GM18951 (cell line): ENCODE data around the gene PLXDC2.

Experiments
- POLR2A ChIP-seq: IDR thresholded peaks from 4 replicates; pipeline ENCODE4 v1.6.1; 2011; ENCODE audit warnings: mild to moderate bottlenecking; ENCODE audit not compliant: insufficient read length, insufficient read depth; ENCODE audit errors: extremely low read depth
- in situ Hi-C: fragments of 300-500 bp; cut with MboI; formaldehyde crosslinking; loops from one replicate; pipeline ENCODE4 v1.12.0; 2022; ENCODE audit warnings: low sequenced_read_pairs, mixed read lengths, inconsistent platforms; ENCODE audit not compliant: unreplicated experiment

PLXDC2 gene

DNA sequence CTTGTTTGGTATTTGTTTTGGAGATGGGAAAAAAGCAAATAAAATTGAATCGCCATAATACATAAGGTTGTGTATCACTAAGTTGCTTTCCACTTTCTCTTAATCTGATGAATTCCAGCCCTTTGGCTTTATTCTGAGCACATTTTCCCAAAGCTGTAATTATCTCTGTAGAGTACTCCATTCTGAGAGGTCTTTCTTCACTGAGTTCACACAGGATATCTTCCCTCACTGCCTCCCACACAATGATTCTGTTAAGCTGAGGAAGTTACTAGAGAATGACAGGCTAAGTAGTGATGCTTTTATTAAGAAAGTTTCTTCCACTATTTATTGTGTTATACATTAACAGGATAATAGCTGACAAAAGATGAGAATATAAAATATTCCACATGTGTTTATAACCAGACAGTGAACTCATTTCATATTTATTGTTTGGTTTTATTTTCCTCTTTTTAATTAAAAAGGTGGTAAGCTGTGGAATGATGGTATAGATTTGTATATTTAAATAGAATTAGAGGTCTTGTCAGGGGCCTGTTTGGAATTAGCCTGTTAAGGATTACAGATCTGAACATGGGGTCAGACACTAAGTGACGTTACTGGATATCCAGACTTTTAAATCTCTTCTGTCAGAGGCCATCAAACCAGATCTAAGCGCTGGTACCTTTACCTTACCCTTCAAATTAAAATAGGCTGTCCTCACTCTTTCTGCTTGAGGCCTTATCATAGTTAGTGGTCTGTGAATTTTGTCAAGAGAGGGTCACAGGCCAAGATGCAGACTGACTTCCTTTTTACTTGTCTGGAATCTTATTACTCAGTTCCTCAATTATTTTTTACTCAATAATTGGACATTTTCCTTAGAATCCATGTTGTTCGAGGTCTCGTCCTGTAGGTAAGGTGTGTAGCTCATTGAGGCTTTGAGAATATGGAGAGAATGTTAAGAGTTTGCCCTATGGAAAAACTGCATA, 8.4 kb downstream of the PLXDC2 start:
- no peak for TF ChIP-seq POLR2A
- in situ Hi-C loops: no loop called here

DNA sequence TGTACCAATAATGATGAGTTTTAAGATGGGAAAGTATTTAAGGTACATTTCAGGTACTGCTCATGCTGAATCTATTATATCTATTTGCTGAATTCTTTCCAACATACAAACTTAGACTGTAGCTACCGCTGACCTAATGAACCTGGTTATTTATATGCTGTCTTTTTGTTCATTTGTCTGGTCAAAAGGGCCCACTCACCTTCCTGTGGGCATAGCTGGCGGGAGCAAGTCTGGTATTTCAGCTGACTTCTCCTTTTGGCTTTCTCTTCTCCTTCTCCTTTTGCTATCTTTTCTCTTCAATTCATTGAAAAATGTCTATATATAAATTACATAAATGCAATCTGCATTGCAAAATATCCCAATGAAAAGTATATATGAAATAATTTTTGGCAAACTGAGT, 9.5 kb downstream of the PLXDC2 start:
- TF ChIP-seq POLR2A: no peak
- in situ Hi-C loops: no loop called here

DNA sequence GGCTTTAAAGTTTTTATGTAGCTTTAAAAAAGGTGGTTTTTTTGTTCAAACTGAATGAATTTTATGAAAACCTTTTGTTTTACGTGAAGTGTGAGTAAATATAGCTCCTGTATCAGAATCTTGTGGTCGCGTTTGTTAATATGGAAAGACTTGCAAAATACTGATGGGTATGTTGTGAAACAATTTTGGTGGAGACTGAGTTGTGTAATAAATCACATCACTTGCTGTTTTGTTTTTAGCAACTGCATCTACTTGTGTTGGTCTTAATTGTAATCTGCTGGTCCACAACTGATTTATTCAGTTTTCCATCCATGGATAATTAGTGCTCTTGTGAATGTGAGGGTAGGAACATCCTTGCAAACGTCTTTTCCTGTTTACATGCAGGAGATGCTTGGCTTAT, 10.5 kb downstream of the PLXDC2 start:
- no peak for TF ChIP-seq POLR2A
- in situ Hi-C loops: no loop called here

DNA sequence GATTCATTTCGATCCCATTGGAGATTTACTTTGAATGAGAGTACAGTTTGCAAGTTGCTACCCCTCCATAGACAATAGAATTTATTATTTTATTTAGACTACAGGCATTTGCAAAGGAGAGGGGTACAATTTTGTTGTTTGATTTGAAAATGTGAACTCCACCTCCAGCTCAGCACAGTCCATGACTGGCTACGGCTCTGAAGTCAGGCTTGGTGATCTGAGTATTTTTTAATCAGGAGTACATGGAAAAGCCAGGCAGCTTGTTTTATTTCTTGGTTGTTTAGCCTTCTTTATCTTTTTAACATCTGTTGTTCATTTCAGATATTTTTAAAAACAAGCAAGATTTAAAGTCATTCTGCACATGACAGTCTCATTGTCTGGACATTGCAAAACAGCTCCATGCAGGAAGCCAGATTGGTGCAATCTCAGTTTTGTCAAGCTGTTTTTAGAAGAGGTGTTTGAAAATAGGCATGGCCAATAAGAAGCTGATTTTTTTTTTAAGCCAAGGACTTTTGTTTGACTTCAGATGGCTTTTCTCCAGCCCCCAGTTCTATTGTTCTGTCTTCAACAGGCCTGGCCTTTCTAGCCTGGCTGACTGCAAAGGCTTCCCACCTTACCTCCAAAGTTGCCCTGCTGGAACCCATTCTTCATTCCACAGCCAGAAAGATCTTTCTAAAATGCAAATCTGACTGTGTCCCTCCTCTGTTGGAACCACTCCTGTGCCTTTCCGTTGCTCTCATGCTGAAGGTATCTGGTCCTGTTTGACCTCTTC, 12.2 kb downstream of the PLXDC2 start:
- in situ Hi-C loops: no loop called here
- TF ChIP-seq POLR2A: no peak

DNA sequence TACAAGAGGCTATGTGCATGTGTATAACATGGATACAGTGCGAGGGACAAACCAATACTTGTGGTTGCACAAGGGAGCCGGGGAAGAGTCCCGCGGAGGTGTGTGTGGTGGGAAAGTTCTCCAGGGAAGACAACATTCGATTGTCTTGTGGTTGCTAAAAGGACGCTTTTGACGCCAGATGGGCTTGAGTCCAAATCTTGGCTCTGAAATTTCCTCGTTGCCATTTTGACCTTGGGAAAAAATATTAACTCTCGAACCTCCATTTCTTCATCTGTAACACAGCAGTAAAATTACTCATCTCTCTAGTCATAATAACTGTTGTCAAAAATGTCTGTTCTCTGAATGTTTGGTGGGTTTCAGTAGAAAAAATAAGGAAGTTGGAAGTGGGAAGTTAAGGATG, 16.5 kb downstream of the PLXDC2 start:
- in situ Hi-C loops: no loop called here
- TF ChIP-seq POLR2A: no peak

DNA sequence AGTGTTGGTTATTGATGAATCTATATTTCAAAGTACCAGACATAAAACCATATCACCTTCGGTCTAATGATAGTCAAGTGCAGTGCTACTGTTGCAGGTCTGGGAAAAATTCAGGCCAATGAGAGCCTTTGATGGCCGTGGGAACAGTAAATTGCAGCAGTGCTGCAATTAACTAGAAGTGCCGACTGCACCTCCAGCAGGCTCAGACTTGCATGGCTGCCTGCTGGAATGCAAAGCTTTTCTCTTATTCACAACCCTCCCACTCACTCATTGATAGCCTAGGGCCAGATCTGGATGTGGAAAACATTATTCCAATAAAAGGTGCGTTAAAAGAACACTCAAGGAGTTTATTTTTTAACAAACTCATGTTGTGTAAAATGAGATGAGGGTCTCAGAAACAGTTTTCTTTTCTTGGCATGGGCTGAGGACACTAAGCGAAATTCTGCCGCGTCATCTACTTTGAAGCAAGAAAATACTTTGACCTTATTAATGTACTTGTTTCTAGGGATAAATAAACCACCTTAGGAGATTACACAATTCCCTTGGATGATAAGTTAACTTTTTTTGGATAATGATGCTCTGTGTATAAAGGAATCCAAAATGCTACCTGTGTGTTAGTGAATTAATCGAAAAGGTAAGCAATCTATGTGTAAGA, 17.1 kb downstream of the PLXDC2 start:
- no peak for TF ChIP-seq POLR2A
- in situ Hi-C loops: no loop called here

DNA sequence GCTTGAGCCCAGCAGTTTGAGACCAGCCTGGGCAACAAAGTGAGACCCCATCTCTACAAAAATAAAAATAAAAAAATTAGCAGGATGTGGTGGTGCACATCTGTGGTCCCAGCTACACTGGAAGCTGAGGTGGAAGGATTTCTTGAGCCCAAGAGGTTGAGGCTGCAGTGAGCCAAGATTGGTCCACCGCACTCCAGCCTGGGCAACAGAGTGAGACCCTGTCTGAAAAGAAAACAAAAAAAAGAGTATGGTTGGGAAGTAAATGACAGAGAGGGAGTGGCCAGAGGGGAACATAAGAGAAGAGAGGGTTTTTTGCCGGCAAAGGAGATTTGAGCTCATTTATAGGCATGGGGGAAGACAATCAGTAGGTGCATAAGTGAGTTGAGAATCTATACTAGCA, 19.7 kb downstream of the PLXDC2 start:
- in situ Hi-C loops: no loop called here
- no peak for TF ChIP-seq POLR2A

DNA sequence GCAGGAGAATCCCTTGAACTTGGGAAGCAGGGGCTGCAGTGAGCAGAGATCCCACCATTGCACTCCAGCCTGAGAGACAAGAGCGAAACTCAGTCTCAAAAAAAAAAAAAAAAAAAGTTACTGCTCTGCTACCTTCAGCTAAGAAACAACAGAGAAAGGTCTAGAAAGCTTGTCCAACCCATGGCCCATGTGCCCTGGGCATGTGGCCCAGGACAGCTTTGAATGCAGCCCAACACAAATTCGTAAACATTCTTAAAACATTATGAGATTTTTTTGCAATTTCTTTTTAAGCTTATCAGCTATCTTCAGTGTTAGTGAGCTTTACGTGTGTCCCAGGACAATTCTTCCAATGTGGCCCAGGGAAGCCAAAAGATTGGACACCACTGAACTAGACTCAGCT, 22.9 kb downstream of the PLXDC2 start:
- in situ Hi-C loops: no loop called here
- TF ChIP-seq POLR2A: no peak

DNA sequence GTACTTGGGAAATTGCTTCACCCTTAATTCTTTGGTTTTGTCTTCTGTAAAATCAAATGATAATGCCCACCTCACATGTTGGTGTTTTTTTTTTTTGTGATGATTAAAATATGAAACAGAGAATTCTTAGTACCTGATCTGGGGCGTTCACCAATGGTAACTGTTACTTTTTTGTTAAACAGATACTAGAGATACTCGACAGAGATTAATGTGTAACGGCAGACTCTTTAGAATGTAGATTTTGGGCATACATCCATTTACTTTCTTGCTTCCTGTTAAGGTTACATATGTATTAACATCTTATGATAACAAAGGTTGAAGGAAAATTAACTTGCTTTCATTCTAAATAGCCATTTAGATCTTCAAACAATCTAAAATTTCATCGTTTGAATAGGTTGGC, 23.3 kb downstream of the PLXDC2 start:
- no peak for TF ChIP-seq POLR2A
- in situ Hi-C loops: no loop called here

DNA sequence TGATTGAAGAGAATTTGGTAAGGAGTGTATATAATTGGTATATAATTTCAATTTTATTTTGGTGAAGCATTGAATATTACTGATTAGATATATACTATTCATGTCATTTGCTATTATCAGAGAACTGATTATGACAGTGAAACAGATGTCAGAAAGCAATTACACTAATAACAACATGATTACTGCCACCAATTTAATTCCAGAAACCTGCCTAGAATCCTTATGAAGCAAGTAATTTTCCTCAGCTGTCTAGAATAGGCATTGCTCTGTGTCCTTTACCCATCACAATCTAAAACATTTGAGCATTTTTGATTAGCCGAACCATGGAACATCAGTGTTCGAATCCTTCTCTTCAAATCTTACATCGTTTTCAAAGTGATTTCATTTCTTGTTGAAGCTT, 24.5 kb downstream of the PLXDC2 start:
- in situ Hi-C loops: no loop called here
- no peak for TF ChIP-seq POLR2A

DNA sequence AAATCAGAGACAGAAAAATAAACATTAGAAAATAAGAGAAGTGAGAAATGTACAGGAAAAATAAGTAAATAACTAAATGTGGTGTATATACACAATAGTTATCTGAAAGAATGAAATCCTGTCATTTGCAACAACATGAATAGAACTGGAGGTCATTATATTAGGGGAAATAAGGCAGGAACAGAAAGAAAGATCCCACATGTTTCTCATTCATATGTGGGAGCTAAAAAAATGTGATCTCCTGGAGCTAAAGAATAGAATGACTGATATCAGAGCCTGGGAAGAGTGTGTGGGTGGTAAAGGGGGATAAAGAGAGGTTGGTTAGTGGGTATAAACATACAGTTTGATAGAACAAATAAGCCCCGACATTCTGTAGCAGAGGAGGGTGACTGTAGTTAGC, 27.3 kb downstream of the PLXDC2 start:
- in situ Hi-C loops: no loop called here
- TF ChIP-seq POLR2A: no peak

DNA sequence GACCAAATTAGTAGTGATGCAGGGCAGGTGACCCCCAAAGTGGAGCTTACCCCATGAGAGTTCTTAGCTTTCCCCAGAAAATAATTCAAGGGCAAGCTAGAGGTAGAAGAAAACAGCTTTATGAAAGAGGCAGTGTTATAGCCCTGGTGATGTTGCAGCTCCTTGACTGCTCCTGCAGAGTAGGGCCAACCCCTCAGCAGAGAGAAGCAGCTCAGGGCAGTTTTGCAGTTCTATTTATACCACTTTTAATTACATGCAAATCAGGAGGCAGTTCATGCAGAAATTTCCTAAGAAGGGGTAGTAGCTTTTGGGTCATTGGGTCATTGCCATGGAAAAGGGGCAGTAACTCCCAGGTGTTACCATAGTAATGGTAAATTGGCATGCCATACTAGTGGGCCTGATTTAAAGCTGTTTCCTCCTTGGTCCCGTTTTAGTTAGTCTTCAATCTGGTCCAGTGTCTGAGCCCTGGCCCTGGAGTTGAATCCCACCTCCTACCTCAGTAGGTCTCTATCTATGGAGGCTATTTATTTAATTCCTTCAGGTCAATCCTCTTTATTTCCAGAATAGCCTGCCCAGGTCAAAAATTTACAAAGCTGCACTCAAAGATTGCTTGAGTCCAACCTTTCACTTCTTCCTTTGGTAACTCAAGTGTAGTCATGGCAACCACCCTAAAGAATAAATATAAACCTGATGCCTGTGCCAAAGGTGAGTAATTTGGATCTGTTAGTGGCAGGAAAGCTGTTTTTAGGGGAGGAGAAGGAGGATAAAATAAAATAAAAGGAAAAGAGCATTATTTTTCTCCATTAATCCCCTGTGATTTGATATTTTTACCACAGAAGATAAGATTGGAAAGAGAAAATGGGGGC, 29.5 kb downstream of the PLXDC2 start:
- in situ Hi-C loops: no loop called here
- no peak for TF ChIP-seq POLR2A

DNA sequence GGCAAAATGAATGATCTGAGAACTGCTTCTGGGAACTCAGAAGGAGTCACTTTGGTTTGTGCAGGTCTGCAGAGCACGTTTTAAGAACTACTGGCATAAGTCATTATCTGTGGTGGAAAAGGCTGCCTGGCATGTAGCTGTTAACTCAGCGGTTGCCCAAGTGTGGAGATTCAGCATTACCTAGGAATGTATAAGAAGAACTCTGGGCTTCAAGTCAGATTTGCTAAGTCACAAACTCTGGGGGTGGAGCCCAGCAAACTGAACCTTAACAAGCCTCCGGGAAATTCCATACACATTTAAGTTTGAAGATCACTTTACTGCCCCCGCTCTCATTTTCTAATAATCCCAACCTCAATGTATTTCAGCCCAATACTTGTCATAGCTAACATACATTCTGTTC, 31.1 kb downstream of the PLXDC2 start:
- in situ Hi-C loops: no loop called here
- no peak for TF ChIP-seq POLR2A
